Measurements from ENCODE around the gene MAB21L3. TPM values are rescaled to one million over a fixed set of nuclear protein-coding genes. Genes with fewer than 3 reads are reported as not detected.

The MAB21L3 gene
- total and polyA plus RNA-seq, 2 of the 13 experiments (the other 11 are each of a cell fraction or from before 2014, with no cell fraction given): 0.55 to 4.1 TPM

- TF ChIP-seq ZNF451 (CRISPR knock-in tag; IDR thresholded peaks at IDR 0.05) (no peak), CSRNP1 (CRISPR knock-in tag; IDR thresholded peaks at IDR 0.05) (no peak), GATA4 (IDR thresholded peaks at IDR 0.05; ENCODE audit: borderline replicate concordance, low read depth) (no peak), HNF1B (CRISPR knock-in tag; IDR thresholded peaks at IDR 0.05) (peak; percentile 37; the same call in 1 of the 2 replicates), ZNF782 (CRISPR knock-in tag; IDR thresholded peaks at IDR 0.05; ENCODE audit: borderline replicate concordance) (no peak), ZBTB43 (CRISPR knock-in tag; conservative IDR thresholded peaks at IDR 0.05) (peak; percentile 75), ZNF354B (CRISPR knock-in tag; IDR thresholded peaks at IDR 0.05) (no peak), GRHL1 (CRISPR knock-in tag; conservative IDR thresholded peaks at IDR 0.05) (no peak), MED8 (CRISPR knock-in tag; IDR thresholded peaks at IDR 0.05; ENCODE audit: insufficient replicate concordance) (no peak), FOXK2 (IDR thresholded peaks at IDR 0.05) (no peak), ZNF703 (CRISPR knock-in tag; IDR thresholded peaks at IDR 0.05; ENCODE audit: borderline replicate concordance) (no peak), ZBTB21 (CRISPR knock-in tag; IDR thresholded peaks at IDR 0.05) (no peak), UBTF (CRISPR knock-in tag; IDR thresholded peaks at IDR 0.05) (no peak), TEAD3 (CRISPR knock-in tag; optimal IDR thresholded peaks at IDR 0.05; ENCODE audit: borderline replicate concordance) (peak; percentile 13), NR2F1 (CRISPR knock-in tag; IDR thresholded peaks at IDR 0.05) (0 out of 4 replicates have a peak, but pooled peaks of 1 of the 2 experiments have one; percentile 20), GMEB1 (CRISPR knock-in tag; IDR thresholded peaks at IDR 0.05; ENCODE audit: borderline replicate concordance) (no peak), MYPOP (CRISPR knock-in tag; IDR thresholded peaks at IDR 0.05) (no peak)
Observed at GRCh38 chr1:116111524-116112021, 374 bp downstream of the MAB21L3 start (continued).
